ENCODE measurements around the gene USP17L24. TPM values are rescaled to one million over a fixed set of nuclear protein-coding genes. Genes with fewer than 3 reads are reported as not detected.
"Not testable (repeated sequence)": the region's sequence is repeated elsewhere in the genome, so short reads cannot be mapped to it uniquely, and the experiment has no call there.

The USP17L24 gene, protein sequence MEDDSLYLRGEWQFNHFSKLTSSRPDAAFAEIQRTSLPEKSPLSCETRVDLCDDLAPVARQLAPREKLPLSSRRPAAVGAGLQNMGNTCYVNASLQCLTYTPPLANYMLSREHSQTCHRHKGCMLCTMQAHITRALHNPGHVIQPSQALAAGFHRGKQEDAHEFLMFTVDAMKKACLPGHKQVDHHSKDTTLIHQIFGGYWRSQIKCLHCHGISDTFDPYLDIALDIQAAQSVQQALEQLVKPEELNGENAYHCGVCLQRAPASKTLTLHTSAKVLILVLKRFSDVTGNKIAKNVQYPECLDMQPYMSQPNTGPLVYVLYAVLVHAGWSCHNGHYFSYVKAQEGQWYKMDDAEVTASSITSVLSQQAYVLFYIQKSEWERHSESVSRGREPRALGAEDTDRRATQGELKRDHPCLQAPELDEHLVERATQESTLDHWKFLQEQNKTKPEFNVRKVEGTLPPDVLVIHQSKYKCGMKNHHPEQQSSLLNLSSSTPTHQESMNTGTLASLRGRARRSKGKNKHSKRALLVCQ
- not detected for polyA plus RNA-seq (ENCODE audit: insufficient read length in 3 of 3)
- long read RNA-seq, donor 1 = 0 reads
- long read RNA-seq, donor 2 = 0 reads
- long read RNA-seq, donor 3 = 0 reads
- long read RNA-seq, donor 4 = 0 reads
- long read RNA-seq, donor 5 = 0 reads
- long read RNA-seq, donor 6 = 0 reads
- long read RNA-seq, donor 7 = 0 reads
- long read RNA-seq, donor 8 = 0 reads
- long read RNA-seq, donor 9 = 0 reads
- long read RNA-seq, donor 10 = 0 reads
- long read RNA-seq, donor 11 = 0 reads
- long read RNA-seq, donor 12, partial matches to known transcripts = 0 of 1 reads
- long read RNA-seq, donor 12, other reads (novel, unspliced or antisense) = 0 of 1 reads
- long read RNA-seq, donor 13 = 0 reads
- long read RNA-seq, donor 14 = 0 reads
- long read RNA-seq, donor 15 = 0 reads
- long read RNA-seq, donor 16 = 0 reads

DNA sequence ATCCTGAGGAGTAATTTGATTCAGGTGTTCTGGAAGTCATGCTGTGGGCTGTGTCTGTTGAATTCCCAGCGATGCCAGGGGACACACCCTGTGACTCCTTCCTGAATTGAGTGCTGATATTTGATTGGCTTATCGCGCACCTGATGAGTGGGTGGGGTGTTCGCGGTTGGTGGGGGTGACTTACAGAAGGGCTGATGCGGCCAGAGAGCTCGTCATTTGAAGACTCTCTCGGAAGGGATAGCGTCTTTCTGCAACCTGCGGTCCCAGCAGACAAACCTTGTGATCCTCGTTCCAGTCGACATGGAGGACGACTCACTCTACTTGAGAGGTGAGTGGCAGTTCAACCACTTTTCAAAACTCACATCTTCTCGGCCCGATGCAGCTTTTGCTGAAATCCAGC, at the start of gene USP17L24:
Gene USP17L24, plus strand, starts transcription at position 301 of the 400 bp plus-strand sequence. Its CDS starts 0 bp downstream, at position 301.
- DNase-seq = not testable (repeated sequence)

DNA sequence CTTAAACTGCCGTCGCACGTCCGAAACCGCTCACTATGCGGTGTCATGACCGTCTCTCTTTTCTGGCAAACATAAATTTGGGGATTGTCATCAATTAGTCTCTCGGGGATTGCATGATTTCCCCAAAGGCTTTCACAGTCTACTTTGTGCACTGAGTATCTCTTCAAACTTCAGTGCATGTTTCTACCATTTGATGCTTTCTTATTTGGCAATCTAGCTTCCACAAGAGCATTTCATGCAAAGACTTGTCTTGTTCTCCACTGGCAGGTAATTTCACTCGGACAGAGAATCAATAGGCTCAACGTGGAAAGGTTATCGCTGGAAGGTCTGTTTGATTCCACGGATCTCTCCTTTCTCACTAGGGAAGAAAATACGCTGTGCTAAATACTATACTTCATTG, 774 bp upstream of the USP17L24 start:
- DNase-seq = not testable (repeated sequence)

DNA sequence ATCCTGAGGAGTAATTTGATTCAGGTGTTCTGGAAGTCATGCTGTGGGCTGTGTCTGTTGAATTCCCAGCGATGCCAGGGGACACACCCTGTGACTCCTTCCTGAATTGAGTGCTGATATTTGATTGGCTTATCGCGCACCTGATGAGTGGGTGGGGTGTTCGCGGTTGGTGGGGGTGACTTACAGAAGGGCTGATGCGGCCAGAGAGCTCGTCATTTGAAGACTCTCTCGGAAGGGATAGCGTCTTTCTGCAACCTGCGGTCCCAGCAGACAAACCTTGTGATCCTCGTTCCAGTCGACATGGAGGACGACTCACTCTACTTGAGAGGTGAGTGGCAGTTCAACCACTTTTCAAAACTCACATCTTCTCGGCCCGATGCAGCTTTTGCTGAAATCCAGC, 4.6 kb downstream of the USP17L24 start, which contains the start of gene USP17L25:
Gene USP17L25, plus strand, starts transcription at position 301 of the 400 bp plus-strand sequence. Its CDS starts 0 bp downstream, at position 301.
- DNase-seq = not testable (repeated sequence)

DNA sequence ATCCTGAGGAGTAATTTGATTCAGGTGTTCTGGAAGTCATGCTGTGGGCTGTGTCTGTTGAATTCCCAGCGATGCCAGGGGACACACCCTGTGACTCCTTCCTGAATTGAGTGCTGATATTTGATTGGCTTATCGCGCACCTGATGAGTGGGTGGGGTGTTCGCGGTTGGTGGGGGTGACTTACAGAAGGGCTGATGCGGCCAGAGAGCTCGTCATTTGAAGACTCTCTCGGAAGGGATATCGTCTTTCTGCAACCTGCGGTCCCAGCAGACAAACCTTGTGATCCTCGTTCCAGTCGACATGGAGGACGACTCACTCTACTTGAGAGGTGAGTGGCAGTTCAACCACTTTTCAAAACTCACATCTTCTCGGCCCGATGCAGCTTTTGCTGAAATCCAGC, 9.4 kb downstream of the USP17L24 start, which contains the start of gene USP17L26:
Gene USP17L26, plus strand, starts transcription at position 301 of the 400 bp plus-strand sequence. Its CDS starts 0 bp downstream, at position 301.
- not testable (repeated sequence) for DNase-seq

DNA sequence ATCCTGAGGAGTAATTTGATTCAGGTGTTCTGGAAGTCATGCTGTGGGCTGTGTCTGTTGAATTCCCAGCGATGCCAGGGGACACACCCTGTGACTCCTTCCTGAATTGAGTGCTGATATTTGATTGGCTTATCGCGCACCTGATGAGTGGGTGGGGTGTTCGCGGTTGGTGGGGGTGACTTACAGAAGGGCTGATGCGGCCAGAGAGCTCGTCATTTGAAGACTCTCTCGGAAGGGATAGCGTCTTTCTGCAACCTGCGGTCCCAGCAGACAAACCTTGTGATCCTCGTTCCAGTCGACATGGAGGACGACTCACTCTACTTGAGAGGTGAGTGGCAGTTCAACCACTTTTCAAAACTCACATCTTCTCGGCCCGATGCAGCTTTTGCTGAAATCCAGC, 14.1 kb downstream of the USP17L24 start, which contains the start of gene USP17L5:
Gene USP17L5, plus strand, starts transcription at position 301 of the 400 bp plus-strand sequence. Its CDS starts 0 bp downstream, at position 301.
- DNase-seq = not testable (repeated sequence)

DNA sequence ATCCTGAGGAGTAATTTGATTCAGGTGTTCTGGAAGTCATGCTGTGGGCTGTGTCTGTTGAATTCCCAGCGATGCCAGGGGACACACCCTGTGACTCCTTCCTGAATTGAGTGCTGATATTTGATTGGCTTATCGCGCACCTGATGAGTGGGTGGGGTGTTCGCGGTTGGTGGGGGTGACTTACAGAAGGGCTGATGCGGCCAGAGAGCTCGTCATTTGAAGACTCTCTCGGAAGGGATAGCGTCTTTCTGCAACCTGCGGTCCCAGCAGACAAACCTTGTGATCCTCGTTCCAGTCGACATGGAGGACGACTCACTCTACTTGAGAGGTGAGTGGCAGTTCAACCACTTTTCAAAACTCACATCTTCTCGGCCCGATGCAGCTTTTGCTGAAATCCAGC, 18.9 kb downstream of the USP17L24 start, which contains the start of gene USP17L27:
Gene USP17L27, plus strand, starts transcription at position 301 of the 400 bp plus-strand sequence. Its CDS starts 0 bp downstream, at position 301.
- DNase-seq = not testable (repeated sequence)

DNA sequence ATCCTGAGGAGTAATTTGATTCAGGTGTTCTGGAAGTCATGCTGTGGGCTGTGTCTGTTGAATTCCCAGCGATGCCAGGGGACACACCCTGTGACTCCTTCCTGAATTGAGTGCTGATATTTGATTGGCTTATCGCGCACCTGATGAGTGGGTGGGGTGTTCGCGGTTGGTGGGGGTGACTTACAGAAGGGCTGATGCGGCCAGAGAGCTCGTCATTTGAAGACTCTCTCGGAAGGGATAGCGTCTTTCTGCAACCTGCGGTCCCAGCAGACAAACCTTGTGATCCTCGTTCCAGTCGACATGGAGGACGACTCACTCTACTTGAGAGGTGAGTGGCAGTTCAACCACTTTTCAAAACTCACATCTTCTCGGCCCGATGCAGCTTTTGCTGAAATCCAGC, 23.6 kb downstream of the USP17L24 start, which contains the start of gene USP17L28:
Gene USP17L28, plus strand, starts transcription at position 301 of the 400 bp plus-strand sequence. Its CDS starts 0 bp downstream, at position 301.
- DNase-seq = not testable (repeated sequence)

DNA sequence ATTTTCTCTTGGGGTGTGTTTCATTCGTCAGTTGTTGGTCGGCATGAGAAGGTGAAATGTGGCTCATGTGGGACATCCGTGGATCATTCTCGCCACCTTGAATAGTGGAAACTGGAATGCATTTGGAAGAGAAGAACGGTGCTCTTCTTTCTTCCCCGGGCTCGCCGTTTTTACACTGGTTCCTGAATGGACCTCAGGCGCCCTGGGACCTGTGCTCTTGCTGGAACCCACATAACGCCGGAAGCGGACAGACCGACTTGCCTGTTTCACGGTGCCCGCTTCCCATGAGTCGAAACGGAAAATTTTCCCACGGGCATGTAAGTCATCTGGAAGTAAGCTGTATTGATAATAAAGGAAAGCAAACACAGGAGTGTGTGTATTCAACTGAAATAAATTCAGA, 25.9 kb downstream of the USP17L24 start:
- DNase-seq = not testable (repeated sequence)

DNA sequence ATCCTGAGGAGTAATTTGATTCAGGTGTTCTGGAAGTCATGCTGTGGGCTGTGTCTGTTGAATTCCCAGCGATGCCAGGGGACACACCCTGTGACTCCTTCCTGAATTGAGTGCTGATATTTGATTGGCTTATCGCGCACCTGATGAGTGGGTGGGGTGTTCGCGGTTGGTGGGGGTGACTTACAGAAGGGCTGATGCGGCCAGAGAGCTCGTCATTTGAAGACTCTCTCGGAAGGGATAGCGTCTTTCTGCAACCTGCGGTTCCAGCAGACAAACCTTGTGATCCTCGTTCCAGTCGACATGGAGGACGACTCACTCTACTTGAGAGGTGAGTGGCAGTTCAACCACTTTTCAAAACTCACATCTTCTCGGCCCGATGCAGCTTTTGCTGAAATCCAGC, 28.4 kb downstream of the USP17L24 start, which contains the start of gene USP17L29:
Gene USP17L29, plus strand, starts transcription at position 301 of the 400 bp plus-strand sequence. Its CDS starts 0 bp downstream, at position 301.
- not testable (repeated sequence) for DNase-seq

DNA sequence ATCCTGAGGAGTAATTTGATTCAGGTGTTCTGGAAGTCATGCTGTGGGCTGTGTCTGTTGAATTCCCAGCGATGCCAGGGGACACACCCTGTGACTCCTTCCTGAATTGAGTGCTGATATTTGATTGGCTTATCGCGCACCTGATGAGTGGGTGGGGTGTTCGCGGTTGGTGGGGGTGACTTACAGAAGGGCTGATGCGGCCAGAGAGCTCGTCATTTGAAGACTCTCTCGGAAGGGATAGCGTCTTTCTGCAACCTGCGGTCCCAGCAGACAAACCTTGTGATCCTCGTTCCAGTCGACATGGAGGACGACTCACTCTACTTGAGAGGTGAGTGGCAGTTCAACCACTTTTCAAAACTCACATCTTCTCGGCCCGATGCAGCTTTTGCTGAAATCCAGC, 37.9 kb downstream of the USP17L24 start, which contains the start of gene USP17L30:
Gene USP17L30, plus strand, starts transcription at position 301 of the 400 bp plus-strand sequence. Its CDS starts 0 bp downstream, at position 301.
- DNase-seq = not testable (repeated sequence)

Other genes with a start within 250 kb of the USP17L24 start
- under 1 TPM in 1 of 3 donors, not detected in 2; 0.13 TPM for gene FAM90A26, start 154.8 kb upstream of the USP17L24 start, polyA plus RNA-seq (ENCODE audit: insufficient read length in 3 of 3)
- gene USP17L10, start 114.5 kb upstream of the USP17L24 start, polyA plus RNA-seq (ENCODE audit: insufficient read length in 3 of 3) = not detected
- gene USP17L11, start 109.8 kb upstream of the USP17L24 start, polyA plus RNA-seq (ENCODE audit: insufficient read length in 3 of 3) = not detected
- gene USP17L12, start 105.0 kb upstream of the USP17L24 start, polyA plus RNA-seq (ENCODE audit: insufficient read length in 3 of 3) = not detected
- not detected for gene USP17L13, start 100.3 kb upstream of the USP17L24 start, polyA plus RNA-seq (ENCODE audit: insufficient read length in 3 of 3)
- not detected for gene USP17L15, start 90.8 kb upstream of the USP17L24 start, polyA plus RNA-seq (ENCODE audit: insufficient read length in 3 of 3)
- not detected for gene USP17L17, start 81.3 kb upstream of the USP17L24 start, polyA plus RNA-seq (ENCODE audit: insufficient read length in 3 of 3)
- not detected for gene USP17L18, start 76.5 kb upstream of the USP17L24 start, polyA plus RNA-seq (ENCODE audit: insufficient read length in 3 of 3)
- not detected for gene USP17L19, start 71.8 kb upstream of the USP17L24 start, polyA plus RNA-seq (ENCODE audit: insufficient read length in 3 of 3)
- gene USP17L20, start 67.0 kb upstream of the USP17L24 start, polyA plus RNA-seq (ENCODE audit: insufficient read length in 3 of 3) = not detected
- not detected for gene USP17L21, start 62.3 kb upstream of the USP17L24 start, polyA plus RNA-seq (ENCODE audit: insufficient read length in 3 of 3)
- gene USP17L22, start 57.5 kb upstream of the USP17L24 start, polyA plus RNA-seq (ENCODE audit: insufficient read length in 3 of 3) = not detected
- gene USP17L25, start 4.7 kb downstream of the USP17L24 start, polyA plus RNA-seq (ENCODE audit: insufficient read length in 3 of 3) = not detected
- not detected for gene USP17L26, start 9.5 kb downstream of the USP17L24 start, polyA plus RNA-seq (ENCODE audit: insufficient read length in 3 of 3)
- gene USP17L5, start 14.2 kb downstream of the USP17L24 start, polyA plus RNA-seq (ENCODE audit: insufficient read length in 3 of 3) = not detected
- not detected for gene USP17L27, start 19.0 kb downstream of the USP17L24 start, polyA plus RNA-seq (ENCODE audit: insufficient read length in 3 of 3)
- not detected for gene USP17L28, start 23.7 kb downstream of the USP17L24 start, polyA plus RNA-seq (ENCODE audit: insufficient read length in 3 of 3)
- not detected for gene USP17L29, start 28.5 kb downstream of the USP17L24 start, polyA plus RNA-seq (ENCODE audit: insufficient read length in 3 of 3)
- not detected for gene USP17L30, start 38.0 kb downstream of the USP17L24 start, polyA plus RNA-seq (ENCODE audit: insufficient read length in 3 of 3)
- not detected for gene DEFB131A, start 119.2 kb downstream of the USP17L24 start, polyA plus RNA-seq (ENCODE audit: insufficient read length in 3 of 3)